Gastroesophageal sphincter (tissue), 4 donors: Measurements from ENCODE around the gene BFSP1. TPM values are rescaled to one million over a fixed set of nuclear protein-coding genes. Genes with fewer than 3 reads are reported as not detected.
A peak's percentile ranks its signal among the peaks of the same experiment; 100 is the strongest.

Source experiments
- ATAC-seq: fragments of 150-250 bp; one replicate; pipeline ENCODE4 v1.9.1; 2016; ENCODE audit warnings: mild to moderate bottlenecking, moderate library complexity
- H3K27ac ChIP-seq, 4 donors: fragments of 200-600 bp; sonication (generic) in 3 of 4; 1 replicate in 3 of 4; 2 replicates in 1 of 4; pipeline ENCODE4 v1.5.1; 2016 to 2019
- H3K27me3 ChIP-seq: fragments of 200-600 bp; sonication (generic); one replicate; pipeline ENCODE4 v1.5.1; 2019
- H3K36me3 ChIP-seq, 2 donors: fragments of 200-600 bp; sonication (generic); one replicate each; pipeline ENCODE4 v1.5.1; 2019; ENCODE audit warnings: control low read depth in 1 of 2
- H3K4me1 ChIP-seq, 3 donors: fragments of 200-600 bp; sonication (generic); 1 replicate in 2 of 3; 2 replicates in 1 of 3; pipeline ENCODE4 v1.5.1; 2016 to 2019; ENCODE audit warnings: control low read depth in 2 of 3
- H3K4me3 ChIP-seq, 2 donors: fragments of 200-600 bp; sonication (generic); one replicate each; pipeline ENCODE4 v1.5.1; 2019; ENCODE audit warnings: mild to moderate bottlenecking in 1 of 2, moderate library complexity in 1 of 2
- H3K9me3 ChIP-seq, 3 donors: fragments of 200-600 bp; sonication (generic); one replicate each; pipeline ENCODE4 v1.5.1; 2017 to 2019; ENCODE audit warnings: control low read depth in 2 of 3
- EP300 ChIP-seq: sonication (generic); formaldehyde crosslinking; IDR thresholded peaks from one replicate; pipeline ENCODE4 v1.6.1; 2017; ENCODE audit warnings: antibody characterized with exemption, mild to moderate bottlenecking
- POLR2A ChIP-seq, 2 donors: fragments of 450-650 bp; IDR thresholded peaks; one replicate each; pipeline ENCODE4 v1.6.1; 2017; ENCODE audit warnings: antibody characterized with exemption in 2 of 2, mild to moderate bottlenecking in 2 of 2, moderate library complexity in 1 of 2
- POLR2AphosphoS5 ChIP-seq: sonication (generic); formaldehyde crosslinking; IDR thresholded peaks from one replicate; pipeline ENCODE4 v1.6.1; 2017; ENCODE audit warnings: antibody characterized with exemption
- WGBS, 2 donors: methylation state at CpG; one replicate each; pipeline ENCODE4 v1.1.5; 2018; ENCODE audit warnings: low coverage in 1 of 2; 5-methylcytosine and 5-hydroxymethylcytosine counted together
- total RNA-seq, 4 donors: library from RNA; depleted of rRNA; stranded (reverse); fragments of >200 nt; gene quantifications; one replicate each; pipeline ENCODE4 v1.1.0, GENCODE V29; 2016
- TF ChIP-seq, protein P1 (sequence below), 4 experiments: fragments of 200-600 bp in 2 of 4; fragments of 450-650 bp in 2 of 4; sonication (generic) in 1 of 4; IDR thresholded peaks; one replicate each; pipeline ENCODE4 v1.5.1; 2017 to 2019; ENCODE audit warnings: antibody characterized with exemption in 4 of 4, mild to moderate bottlenecking in 2 of 4, moderate library complexity in 2 of 4

Gene BFSP1
- total RNA-seq, 4 donors from 2014 or later = 2.0 to 5.9 (median 5.0) TPM

DNA sequence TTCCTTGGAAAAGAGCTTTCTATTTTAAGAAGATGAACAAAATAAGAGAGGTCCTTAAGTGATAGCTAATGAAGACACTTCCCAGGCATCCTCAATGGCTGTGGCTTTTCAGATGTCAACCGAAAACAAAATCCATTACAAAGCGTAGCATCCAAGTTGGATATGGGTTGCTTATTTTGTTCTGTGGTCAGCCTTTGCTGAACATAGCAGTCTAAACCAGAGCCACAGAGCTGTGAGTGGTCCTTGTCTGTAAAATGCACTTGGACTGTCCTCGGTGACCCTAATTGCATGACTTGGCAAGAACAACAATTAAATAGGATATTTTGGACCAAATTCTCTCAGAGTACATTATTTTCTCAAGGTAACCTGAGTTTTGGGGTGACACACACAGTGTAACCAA is 10.4 kb upstream of the BFSP1 start:
- Histone ChIP-seq H3K9me3 (no peaks in the 10 kb centered on the region), H3K27me3 (no peaks in the 10 kb centered on the region), H3K4me3 (no peak overlapping the region), H3K4me1 (peaks cover 6 to 95% (median 19%) of the 10 kb centered on the region in 3 donors), H3K27ac (peak overlapping the region; percentile 11 to 80 (median 56)), H3K36me3 (no peaks in the 10 kb centered on the region)
- ATAC-seq = no peak
- WGBS, 2 donors = 67 to 77% methylated on average over 3 of the region's 3 CpGs
- TF ChIP-seq POLR2A (IDR thresholded peaks at IDR 0.05) = no peak
- no peak for TF ChIP-seq EP300
- TF ChIP-seq POLR2AphosphoS5 = no peak
- TF ChIP-seq, protein P1, sequence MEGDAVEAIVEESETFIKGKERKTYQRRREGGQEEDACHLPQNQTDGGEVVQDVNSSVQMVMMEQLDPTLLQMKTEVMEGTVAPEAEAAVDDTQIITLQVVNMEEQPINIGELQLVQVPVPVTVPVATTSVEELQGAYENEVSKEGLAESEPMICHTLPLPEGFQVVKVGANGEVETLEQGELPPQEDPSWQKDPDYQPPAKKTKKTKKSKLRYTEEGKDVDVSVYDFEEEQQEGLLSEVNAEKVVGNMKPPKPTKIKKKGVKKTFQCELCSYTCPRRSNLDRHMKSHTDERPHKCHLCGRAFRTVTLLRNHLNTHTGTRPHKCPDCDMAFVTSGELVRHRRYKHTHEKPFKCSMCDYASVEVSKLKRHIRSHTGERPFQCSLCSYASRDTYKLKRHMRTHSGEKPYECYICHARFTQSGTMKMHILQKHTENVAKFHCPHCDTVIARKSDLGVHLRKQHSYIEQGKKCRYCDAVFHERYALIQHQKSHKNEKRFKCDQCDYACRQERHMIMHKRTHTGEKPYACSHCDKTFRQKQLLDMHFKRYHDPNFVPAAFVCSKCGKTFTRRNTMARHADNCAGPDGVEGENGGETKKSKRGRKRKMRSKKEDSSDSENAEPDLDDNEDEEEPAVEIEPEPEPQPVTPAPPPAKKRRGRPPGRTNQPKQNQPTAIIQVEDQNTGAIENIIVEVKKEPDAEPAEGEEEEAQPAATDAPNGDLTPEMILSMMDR (IDR thresholded peaks at IDR 0.05) = no peak

DNA sequence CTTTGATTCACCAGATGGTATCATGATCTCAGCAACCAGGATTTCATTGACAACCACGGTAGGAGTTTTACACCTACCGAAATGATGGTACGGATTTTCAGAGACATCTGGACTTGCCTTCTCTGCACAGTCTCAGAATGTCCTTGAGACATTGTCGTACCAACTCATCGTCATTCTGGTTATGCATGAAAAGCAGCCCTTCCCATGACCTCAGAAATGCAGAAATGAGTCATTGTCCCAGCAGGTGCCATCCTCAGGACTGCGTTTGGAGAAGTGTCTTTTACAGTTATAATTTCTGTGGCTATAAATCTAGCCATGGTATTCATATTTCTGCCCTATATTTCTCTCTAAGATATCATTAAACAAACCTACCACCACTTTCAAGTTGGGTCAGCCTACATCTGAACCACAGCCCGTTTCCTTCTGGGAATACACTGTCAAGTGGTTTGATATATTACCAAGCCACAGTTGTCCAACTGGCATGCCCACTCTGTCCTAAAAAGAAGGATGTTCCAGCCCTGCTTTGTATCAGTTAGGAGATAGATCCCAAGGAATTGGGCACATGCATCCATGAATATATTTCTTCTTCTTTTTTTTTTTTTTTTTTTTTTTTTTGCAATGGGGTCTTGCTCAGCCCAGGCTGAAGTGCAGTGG is 7.5 kb upstream of the BFSP1 start:
- Histone ChIP-seq H3K27me3 (no peaks in the 10 kb centered on the region), H3K4me1 (peaks cover 0 to 73% (median 12%) of the 10 kb centered on the region in 3 donors), H3K36me3 (no peaks in the 10 kb centered on the region), H3K9me3 (no peaks in the 10 kb centered on the region), H3K4me3 (no peak overlapping the region), H3K27ac (peak overlapping the region in 3 of 4 donors; percentile 24 to 80 (median 77))
- no peak for ATAC-seq
- WGBS, 2 donors = 52 to 55% methylated on average over 4 to 7 of the region's 7 CpGs
- TF ChIP-seq EP300 = no peak
- no peak for TF ChIP-seq POLR2AphosphoS5
- TF ChIP-seq, protein P1 (IDR thresholded peaks at IDR 0.05) = no peak
- TF ChIP-seq POLR2A (IDR thresholded peaks at IDR 0.05) = no peak

DNA sequence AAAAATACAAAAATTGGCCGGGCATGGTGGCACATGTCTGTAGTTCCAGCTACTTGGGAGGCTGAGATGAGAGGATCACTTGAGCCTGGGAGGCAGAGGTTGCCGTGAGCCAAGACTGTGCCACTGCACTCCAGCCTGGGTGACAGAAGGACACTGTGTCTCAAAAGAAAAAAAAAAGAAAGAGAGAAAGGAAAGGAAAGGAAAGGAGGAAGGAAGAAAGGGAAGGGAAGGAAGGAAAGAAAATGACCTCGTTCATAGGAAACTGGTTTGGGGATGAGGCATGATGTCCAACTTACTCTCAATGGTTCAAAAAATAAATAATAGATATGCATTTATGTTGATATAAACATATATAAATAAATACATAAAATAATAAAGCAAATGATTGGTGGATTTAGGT is 6.8 kb upstream of the BFSP1 start:
- no peak for ATAC-seq

GRCh38 chr20:17536944-17537444 is 5.8 kb upstream of the BFSP1 start:
- TF ChIP-seq, protein P1 (IDR thresholded peaks at IDR 0.05) = peak; percentile 89 to 100 (median 96)
- no peak for TF ChIP-seq EP300
- TF ChIP-seq POLR2AphosphoS5 = no peak
- TF ChIP-seq POLR2A (IDR thresholded peaks at IDR 0.05) = no peak
- Histone ChIP-seq H3K9me3 (no peaks in the 10 kb centered on the region), H3K27me3 (no peaks in the 10 kb centered on the region), H3K27ac (peak overlapping the region; percentile 19 to 80 (median 76)), H3K4me1 (peaks cover 0 to 66% (median 5%) of the 10 kb centered on the region in 3 donors), H3K36me3 (no peaks in the 10 kb centered on the region), H3K4me3 (no peak overlapping the region)
- WGBS, 2 donors = 0% methylated on average over 2 to 3 of the region's 6 CpGs
- peak; percentile 92 for ATAC-seq

More for the DNA sequence above, 6.8 kb upstream of the BFSP1 start:
- 65 to 69% methylated on average over 2 to 3 of the region's 3 CpGs for WGBS, 2 donors
- no peak overlapping the region for H3K4me3 ChIP-seq
- H3K9me3 ChIP-seq = no peaks in the 10 kb centered on the region
- no peaks in the 10 kb centered on the region for H3K36me3 ChIP-seq
- peak overlapping the region; percentile 61 to 80 (median 76) for H3K27ac ChIP-seq
- peaks cover 0 to 71% (median 9%) of the 10 kb centered on the region in 3 donors for H3K4me1 ChIP-seq
- TF ChIP-seq POLR2A (IDR thresholded peaks at IDR 0.05) (no peak), POLR2AphosphoS5 (no peak), EP300 (no peak)
- TF ChIP-seq, protein P1 (IDR thresholded peaks at IDR 0.05) = no peak
- no peaks in the 10 kb centered on the region for H3K27me3 ChIP-seq

GRCh38 chr20:17534077-17534476 is 2.9 kb upstream of the BFSP1 start:
- Histone ChIP-seq H3K36me3 (no peaks in the 10 kb centered on the region), H3K4me1 (peaks cover 0 to 57% (median 0%) of the 10 kb centered on the region in 3 donors), H3K27ac (no peak overlapping the region), H3K4me3 (no peak overlapping the region), H3K27me3 (no peaks in the 10 kb centered on the region), H3K9me3 (no peaks in the 10 kb centered on the region)
- WGBS, 2 donors = 74 to 80% methylated on average over 1 to 3 of the region's 3 CpGs
- TF ChIP-seq, protein P1 (IDR thresholded peaks at IDR 0.05) = no peak
- TF ChIP-seq POLR2A (IDR thresholded peaks at IDR 0.05) = no peak
- TF ChIP-seq EP300 = no peak
- no peak for TF ChIP-seq POLR2AphosphoS5
- no peak for ATAC-seq
